Lower lobe of right lung (tissue), 2 donors: ENCODE data around the gene AQP5. TPM values are rescaled to one million over a fixed set of nuclear protein-coding genes. Genes with fewer than 3 reads are reported as not detected.
A peak's percentile ranks its signal among the peaks of the same experiment; 100 is the strongest.

ENCODE experiments used
- ATAC-seq, 2 donors: fragments of 200-7000 bp; cut with Tn5 transposase; one replicate each; pipeline ENCODE4 v1.9.1; 2020 to 2022; ENCODE audit warnings: mild to moderate bottlenecking in 2 of 2, moderate library complexity in 2 of 2
- DNase-seq: peaks from one replicate; pipeline ENCODE4 v3.0.0-alpha.2; 2020
- H3K27ac ChIP-seq: fragments of 200-600 bp; one replicate; pipeline ENCODE4 v1.8.0; 2022
- H3K27me3 ChIP-seq: fragments of 200-600 bp; one replicate; pipeline ENCODE4 v1.8.0; 2022; ENCODE audit warnings: low read depth
- H3K36me3 ChIP-seq: fragments of 200-600 bp; one replicate; pipeline ENCODE4 v1.8.0; 2022; ENCODE audit warnings: mild to moderate bottlenecking
- H3K4me1 ChIP-seq: fragments of 200-600 bp; one replicate; pipeline ENCODE4 v1.8.0; 2022
- H3K4me3 ChIP-seq: fragments of 200-600 bp; one replicate; pipeline ENCODE4 v1.8.0; 2022; ENCODE audit warnings: mild to moderate bottlenecking
- H3K9me3 ChIP-seq: fragments of 200-600 bp; one replicate; pipeline ENCODE4 v1.8.0; 2022
- intact Hi-C: fragments of 100-400 bp; cut with DNase I; formaldehyde crosslinking; loops from one replicate; pipeline ENCODE4 v1.11.0; 2022
- long read RNA-seq: library from polyadenylated mRNA; unstranded; transcript quantifications from one replicate; pipeline ENCODE4 v2.0.0, GENCODE V29; 2021
- total RNA-seq: library from RNA; stranded (reverse); fragmentation: NEBNext Ultra II Directional; extraction: Animal tissue kit (Norgen Biotek cat#: 25700); gene quantifications from one replicate; pipeline ENCODE4 v1.2.1, GENCODE V29; 2021
- TF ChIP-seq, protein P1 (sequence below): fragments of 200-600 bp; IDR thresholded peaks from one replicate; pipeline ENCODE4 v1.8.0; 2022; ENCODE audit warnings: antibody characterized with exemption, mild to moderate bottlenecking
- donor health status: DM: no; HTN: yes; CAD: no; lungs with severe emphysema.

The AQP5 gene
- 6.4 TPM for total RNA-seq
- long read RNA-seq, transcript AQP5-201 (4 exons, 1,450 nt): major isoform, 7 of 8 reads
- long read RNA-seq, partial matches to known transcripts: 0 of 8 reads
- long read RNA-seq, other reads (novel, unspliced or antisense): 1 of 8 reads

DNA sequence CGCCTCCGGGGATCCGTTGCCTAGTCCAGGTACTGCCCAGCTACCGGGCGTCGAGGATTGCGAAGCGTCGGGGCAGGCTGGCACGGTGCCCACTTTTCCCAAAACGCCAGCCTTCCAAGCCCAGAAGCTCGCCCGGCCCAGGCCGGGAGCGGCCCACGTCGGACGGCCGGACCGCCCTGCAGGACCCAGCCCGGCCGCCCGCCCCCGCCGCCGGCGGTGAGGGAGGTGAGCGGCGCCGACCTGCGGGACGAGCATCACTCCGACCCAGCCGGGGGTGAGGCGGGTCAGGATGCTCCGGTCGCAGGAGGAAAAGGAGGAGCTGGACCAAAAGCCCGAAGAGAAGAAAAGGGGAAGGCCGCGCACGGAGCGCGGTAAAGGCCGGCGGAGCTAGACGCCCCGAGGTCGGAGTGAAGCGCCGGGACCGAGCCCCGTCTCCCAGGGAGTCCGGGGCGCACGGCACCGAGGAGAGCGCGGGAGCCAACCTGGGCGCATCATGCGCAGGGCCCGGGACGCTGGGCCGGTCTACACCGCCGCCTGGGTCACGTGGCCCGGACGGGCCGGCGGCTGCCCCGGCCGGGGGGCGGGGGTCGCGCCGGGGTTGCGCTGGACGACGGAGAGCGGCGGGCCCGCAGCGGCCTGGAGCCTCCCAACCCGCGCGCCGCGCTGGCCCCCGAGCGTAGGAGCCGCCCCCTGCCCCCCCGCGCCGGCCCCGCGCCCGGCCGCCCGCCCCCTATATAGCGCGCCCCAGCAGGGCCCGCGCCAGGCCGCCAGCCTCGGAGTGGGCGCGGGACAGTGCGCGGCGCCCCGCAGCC is at the start of gene AQP5:
AQP5 (plus strand) TSS at position 762 of the 812 bp plus-strand sequence. CDS start 146 bp downstream, outside the sequence.
- no peak within 1 kb of the TSS for H3K27ac ChIP-seq
- H3K27me3 ChIP-seq: peaks cover 55% of the 10 kb centered on the region
- peaks cover 6% of the 10 kb centered on the region for H3K4me1 ChIP-seq
- TF ChIP-seq, protein P1, sequence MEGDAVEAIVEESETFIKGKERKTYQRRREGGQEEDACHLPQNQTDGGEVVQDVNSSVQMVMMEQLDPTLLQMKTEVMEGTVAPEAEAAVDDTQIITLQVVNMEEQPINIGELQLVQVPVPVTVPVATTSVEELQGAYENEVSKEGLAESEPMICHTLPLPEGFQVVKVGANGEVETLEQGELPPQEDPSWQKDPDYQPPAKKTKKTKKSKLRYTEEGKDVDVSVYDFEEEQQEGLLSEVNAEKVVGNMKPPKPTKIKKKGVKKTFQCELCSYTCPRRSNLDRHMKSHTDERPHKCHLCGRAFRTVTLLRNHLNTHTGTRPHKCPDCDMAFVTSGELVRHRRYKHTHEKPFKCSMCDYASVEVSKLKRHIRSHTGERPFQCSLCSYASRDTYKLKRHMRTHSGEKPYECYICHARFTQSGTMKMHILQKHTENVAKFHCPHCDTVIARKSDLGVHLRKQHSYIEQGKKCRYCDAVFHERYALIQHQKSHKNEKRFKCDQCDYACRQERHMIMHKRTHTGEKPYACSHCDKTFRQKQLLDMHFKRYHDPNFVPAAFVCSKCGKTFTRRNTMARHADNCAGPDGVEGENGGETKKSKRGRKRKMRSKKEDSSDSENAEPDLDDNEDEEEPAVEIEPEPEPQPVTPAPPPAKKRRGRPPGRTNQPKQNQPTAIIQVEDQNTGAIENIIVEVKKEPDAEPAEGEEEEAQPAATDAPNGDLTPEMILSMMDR: no peak
- DNase-seq (no peak), ATAC-seq (peak in 1 of 2 donors; percentile 2)
- H3K4me3 ChIP-seq: peak within 1 kb of the TSS; percentile 39
- no peaks in the 10 kb centered on the region for H3K36me3 ChIP-seq
- H3K9me3 ChIP-seq: no peaks in the 10 kb centered on the region
- intact Hi-C loops: no loop called here

DNA sequence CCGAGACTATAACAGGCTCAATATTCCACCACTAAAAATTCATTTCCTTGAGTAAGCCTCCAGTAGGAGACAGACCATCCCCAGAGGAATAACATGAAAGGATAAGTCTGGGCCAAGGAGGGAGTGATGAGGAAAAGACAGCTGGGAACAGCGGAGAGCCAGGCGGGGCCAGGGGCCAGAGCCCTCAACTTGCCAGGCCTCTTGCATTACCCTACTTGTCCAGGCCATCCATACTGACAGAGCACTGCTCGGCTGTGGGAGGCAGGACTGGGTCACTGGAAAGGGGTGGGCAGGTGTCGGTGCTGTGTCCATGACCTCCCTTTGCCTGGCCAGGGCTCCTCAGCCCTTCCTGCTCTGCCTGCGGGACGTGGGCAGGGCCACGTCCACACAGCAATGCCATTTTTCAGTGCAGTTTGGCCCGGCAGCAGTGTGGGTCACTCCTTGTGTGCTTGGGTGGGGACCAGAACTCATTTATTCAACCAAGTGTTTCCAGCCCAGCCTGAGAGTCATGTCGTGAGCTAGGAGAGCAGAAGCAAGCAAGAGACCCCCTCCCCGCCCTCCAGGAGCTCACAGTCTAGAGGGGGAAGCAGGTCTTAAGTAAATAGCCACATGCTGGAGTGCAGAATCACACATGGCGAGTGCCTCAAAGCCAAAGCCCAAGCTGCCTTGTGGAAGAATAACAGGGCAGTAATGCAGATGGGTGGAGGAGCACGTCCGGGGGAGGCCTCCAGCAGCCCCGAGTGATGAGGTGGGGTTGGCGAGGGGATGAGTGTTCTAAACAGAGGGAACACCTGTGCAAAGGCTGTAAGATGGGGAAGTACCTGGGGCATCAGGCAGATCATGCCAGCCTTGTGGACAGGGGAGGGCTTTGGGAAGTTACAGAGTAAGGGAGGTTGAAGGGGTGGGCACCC is 49.1 kb upstream of the AQP5 start:
- DNase-seq (no peak), ATAC-seq (peak in 1 of 2 donors; percentile 7)
- intact Hi-C loops: no loop called here

DNA sequence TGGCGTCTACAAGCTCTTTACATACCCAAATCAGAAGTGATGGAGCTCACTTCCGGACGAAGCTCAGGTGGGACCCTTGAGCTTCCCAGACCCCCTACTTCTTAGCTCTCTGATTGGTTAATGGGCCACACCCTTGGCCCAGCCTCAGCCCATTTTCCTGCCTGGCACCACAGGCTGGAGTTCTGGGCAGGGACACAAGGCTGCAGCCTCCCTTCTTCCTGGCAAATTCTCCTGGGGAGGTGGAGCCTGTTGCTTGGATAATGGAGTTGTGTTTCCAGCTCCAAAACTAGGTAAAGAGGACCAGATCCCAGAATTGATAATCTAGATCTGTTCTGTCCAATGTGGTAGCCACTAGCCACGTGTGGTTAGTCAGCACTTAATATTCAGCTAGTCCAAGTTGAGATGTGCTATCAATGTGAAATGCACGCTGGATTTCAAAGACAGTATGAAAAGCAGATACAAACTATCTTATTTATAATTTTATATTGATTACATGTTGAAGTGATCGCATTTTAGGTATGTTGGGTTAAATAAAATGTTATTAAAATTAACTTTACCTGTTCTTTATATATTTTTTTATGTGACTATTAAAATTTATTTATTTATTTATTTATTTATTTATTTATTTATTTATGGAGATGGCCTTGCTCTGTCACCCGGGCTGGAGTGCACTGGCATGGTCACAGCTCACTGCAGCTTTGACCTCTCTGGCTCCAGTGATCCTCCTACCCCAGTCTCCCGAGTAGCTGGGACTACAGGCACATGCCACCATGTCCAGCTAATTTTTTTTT is 45.3 kb upstream of the AQP5 start:
- DNase-seq: no peak
- H3K4me3 ChIP-seq: no peak overlapping the region
- TF ChIP-seq, protein P1: no peak
- intact Hi-C loops: no loop called here
- ATAC-seq: no peak
- no peak overlapping the region for H3K27ac ChIP-seq
- peaks cover 10% of the 10 kb centered on the region for H3K4me1 ChIP-seq
- H3K27me3 ChIP-seq: no peaks in the 10 kb centered on the region
- no peaks in the 10 kb centered on the region for H3K36me3 ChIP-seq
- no peaks in the 10 kb centered on the region for H3K9me3 ChIP-seq

More for the DNA sequence above, 49.1 kb upstream of the AQP5 start:
- H3K36me3 ChIP-seq: no peaks in the 10 kb centered on the region
- H3K27ac ChIP-seq: no peak overlapping the region
- no peaks in the 10 kb centered on the region for H3K4me1 ChIP-seq
- H3K27me3 ChIP-seq: no peaks in the 10 kb centered on the region
- no peak overlapping the region for H3K4me3 ChIP-seq
- H3K9me3 ChIP-seq: no peaks in the 10 kb centered on the region
- TF ChIP-seq, protein P1: no peak

DNA sequence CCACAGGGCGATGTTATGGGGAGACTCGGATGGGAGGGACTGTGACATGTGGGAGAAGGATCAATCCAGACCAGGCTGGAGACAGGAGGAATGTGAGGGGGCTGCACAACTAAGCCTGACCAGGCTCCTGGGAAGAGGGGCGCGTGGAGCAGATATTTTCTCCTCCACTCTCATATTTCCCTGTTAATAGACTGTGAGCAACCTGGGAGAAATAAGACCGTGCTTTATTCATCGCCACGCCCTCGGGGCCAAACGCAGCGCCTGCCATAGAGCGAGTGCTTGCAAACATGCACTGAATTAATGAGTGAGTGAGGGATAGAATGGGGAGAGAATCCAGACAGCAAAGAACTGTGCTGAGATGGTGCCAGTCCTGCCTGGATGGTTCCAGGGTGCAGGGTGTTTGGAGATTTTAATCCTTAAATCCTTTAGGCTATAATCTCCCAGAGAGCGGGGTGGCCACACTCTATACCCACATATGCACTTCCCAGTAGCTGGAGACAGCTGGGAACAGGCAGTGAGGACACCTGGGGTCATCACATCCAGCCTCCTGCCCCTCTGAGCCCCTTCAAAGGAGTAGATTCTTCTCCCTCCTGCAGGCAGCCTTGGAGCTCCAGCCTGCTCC is 44.4 kb upstream of the AQP5 start:
- H3K36me3 ChIP-seq: no peaks in the 10 kb centered on the region
- intact Hi-C loops: no loop called here

More for the DNA sequence above, 44.4 kb upstream of the AQP5 start:
- DNase-seq: no peak
- Histone ChIP-seq H3K27ac (no peak overlapping the region), H3K9me3 (no peaks in the 10 kb centered on the region), H3K27me3 (no peaks in the 10 kb centered on the region), H3K4me1 (peaks cover 10% of the 10 kb centered on the region), H3K4me3 (no peak overlapping the region)
- TF ChIP-seq, protein P1: no peak
- ATAC-seq: no peak
